Panc1 (cell line): Measurements from ENCODE around the gene PSMG1. TPM values are rescaled to one million over a fixed set of nuclear protein-coding genes. Genes with fewer than 3 reads are reported as not detected.

Source experiments
- ATAC-seq: fragments of 200-7000 bp; cut with Tn5 transposase; 2 replicates; pipeline ENCODE4 v1.9.1; 2020; ENCODE audit warnings: mild to moderate bottlenecking, moderate library complexity
- BruUV-seq: library from RNA; stranded (reverse); fragments of 400-500 nt; replicated peaks from 2 replicates; lab custom pipeline; 2021; lab: Mats Ljungman, UMichigan
- CTCF ChIA-PET: fragments of 300-600 bp; sonication (Branson Sonifier 250); formaldehyde crosslinking; loops from one replicate; lab custom pipeline; 2022; ENCODE audit warnings: antibody characterized with exemption; lab: Charles Lee
- POLR2A ChIA-PET: fragments of 300-600 bp; sonication (Branson Sonifier 250); formaldehyde crosslinking; loops from one replicate; lab custom pipeline; 2022; ENCODE audit warnings: antibody characterized with exemption; lab: Charles Lee
- DNase-seq: peaks from one replicate; pipeline ENCODE4 v3.0.0-alpha.2; 2010; ENCODE audit warnings: low read depth, low spot score
- H3K27ac ChIP-seq: 2 replicates; pipeline ENCODE4 v1.5.1; 2011; ENCODE audit warnings: mild to moderate bottlenecking, low read length, inconsistent platforms
- H3K27me3 ChIP-seq: fragments of 200-500 bp; sonication (Bioruptor generic); 2 replicates; pipeline ENCODE4 v1.6.0; 2014; ENCODE audit warnings: low read length, inconsistent platforms; ENCODE audit not compliant: control insufficient read depth, insufficient read depth
- H3K36me3 ChIP-seq: fragments of 200-500 bp; sonication (Bioruptor generic); 2 replicates; pipeline ENCODE4 v1.5.1; 2014; ENCODE audit warnings: inconsistent platforms, mild to moderate bottlenecking, low read length, moderate library complexity; ENCODE audit not compliant: control insufficient read depth, insufficient read depth
- H3K4me1 ChIP-seq: 2 replicates; pipeline ENCODE4 v1.5.1; 2011; ENCODE audit warnings: inconsistent platforms, mild to moderate bottlenecking, low read length, moderate library complexity; ENCODE audit not compliant: control insufficient read depth, insufficient read depth
- H3K4me3 ChIP-seq, 2 experiments: 2 replicates each; pipeline ENCODE4 v1.5.1; 2011 to 2012; ENCODE audit warnings: low read depth in 2 of 2, low read length in 2 of 2, mild to moderate bottlenecking in 2 of 2, inconsistent platforms in 1 of 2, moderate library complexity in 1 of 2
- H3K9me3 ChIP-seq: fragments of 200-500 bp; sonication (Bioruptor generic); 2 replicates; pipeline ENCODE4 v1.5.1; 2014; ENCODE audit warnings: low read depth, mild to moderate bottlenecking, inconsistent platforms, low read length, moderate library complexity; ENCODE audit not compliant: control insufficient read depth, insufficient read depth
- CTCF ChIP-seq: fragments of 450-650 bp; IDR thresholded peaks from 2 replicates; pipeline ENCODE4 v1.5.1; 2017; ENCODE audit warnings: mild to moderate bottlenecking
- POLR2AphosphoS5 ChIP-seq: IDR thresholded peaks from 2 replicates; pipeline ENCODE4 v1.6.1; 2012; ENCODE audit warnings: mild to moderate bottlenecking, low read depth, low read length, moderate library complexity
- REST ChIP-seq, 2 experiments: IDR thresholded peaks; 2 replicates each; pipeline ENCODE4 v1.6.1; 2011 to 2012; ENCODE audit warnings: low read depth in 2 of 2, control low read depth in 1 of 2, low read length in 1 of 2, mild to moderate bottlenecking in 1 of 2, moderate library complexity in 1 of 2; ENCODE audit not compliant: insufficient read depth in 1 of 2
- SIN3A ChIP-seq: IDR thresholded peaks from 2 replicates; pipeline ENCODE4 v1.6.1; 2012; ENCODE audit warnings: low read depth, mild to moderate bottlenecking, low read length, moderate library complexity, borderline replicate concordance; ENCODE audit not compliant: insufficient read depth
- TCF7L2 ChIP-seq: IDR thresholded peaks from 2 replicates; pipeline ENCODE4 v1.6.1; 2011; ENCODE audit warnings: mild to moderate bottlenecking, low read depth, low read length, inconsistent platforms
- in situ Hi-C: cut with HindIII; loops from 2 replicates; pipeline ENCODE4 v1.10.0; 2016; ENCODE audit warnings: low sequenced_read_pairs, low pct_unique_long_range_greater_than_20kb
- intact Hi-C: fragments of 100-400 bp; cut with micrococcal nuclease; formaldehyde crosslinking; loops from one replicate; pipeline ENCODE4 v1.10.0; 2022; ENCODE audit not compliant: unreplicated experiment
- total RNA-seq: library from RNA; stranded (reverse); gene quantifications from one replicate; pipeline ENCODE4 v1.2.1, GENCODE V29; 2021; ENCODE audit not compliant: unreplicated experiment

Gene PSMG1
- total RNA-seq, 1 experiment from 2014 or later = 70.0 TPM

DNA sequence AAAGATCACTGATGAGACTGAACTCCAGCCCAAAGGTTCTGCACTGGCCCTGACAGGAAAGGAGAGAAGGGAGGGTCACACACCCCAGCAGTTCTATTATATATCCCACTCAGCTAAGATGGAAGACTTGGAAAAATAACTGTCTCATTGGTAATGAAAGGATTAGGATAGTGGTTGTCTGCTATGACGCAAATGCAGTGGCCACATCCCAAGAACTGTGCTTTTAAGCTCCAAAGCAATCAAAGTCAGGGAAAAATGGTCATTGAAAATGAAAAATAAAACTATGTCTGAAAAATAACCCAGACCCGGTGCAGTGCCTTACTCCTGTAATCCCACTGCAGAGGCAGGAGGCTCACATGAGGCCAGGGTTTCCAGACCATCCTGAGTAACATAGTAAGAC lies 31.0 kb downstream of the PSMG1 start:
- ChIA-PET POLR2A (no interaction called here), CTCF (no interaction called here)
- in situ Hi-C loops = no loop called here
- no TSS peak for BruUV-seq
- Histone ChIP-seq H3K27ac (no peak overlapping the region), H3K27me3 (no peaks in the 10 kb centered on the region), H3K36me3 (no peaks in the 10 kb centered on the region), H3K9me3 (no peaks in the 10 kb centered on the region), H3K4me1 (no peaks in the 10 kb centered on the region), H3K4me3 (no peak overlapping the region)
- intact Hi-C loops = no loop called here
- ATAC-seq (no peak), DNase-seq (no peak)
- no peak for TF ChIP-seq POLR2AphosphoS5
- no peak for TF ChIP-seq CTCF
- no peak for TF ChIP-seq TCF7L2
- TF ChIP-seq REST (IDR thresholded peaks at IDR 0.05; ENCODE audit: insufficient read depth in 1 of 2, low read depth in 2 of 2, low read length in 1 of 2) = no peak
- TF ChIP-seq SIN3A = no peak

DNA sequence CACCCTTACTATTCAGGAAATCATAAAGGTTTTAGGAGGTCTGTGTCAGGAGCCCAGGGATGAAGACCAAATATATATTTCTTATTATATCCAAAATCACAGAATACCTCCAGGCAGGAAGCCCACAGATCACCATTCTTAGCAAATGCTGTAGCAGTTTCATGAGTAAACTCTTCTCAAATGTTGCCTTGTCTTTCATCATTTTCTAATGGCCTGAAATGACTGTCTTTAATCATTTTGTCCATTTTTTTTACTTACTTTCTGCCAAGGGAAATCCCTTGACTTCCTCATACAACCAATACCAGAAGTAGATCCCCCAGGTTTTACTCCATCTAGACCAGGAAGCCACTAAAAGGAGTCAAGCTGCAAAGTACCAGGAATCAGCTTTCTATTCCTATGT lies 32.4 kb downstream of the PSMG1 start:
- no peak for ATAC-seq

More for the DNA sequence above, 32.4 kb downstream of the PSMG1 start:
- in situ Hi-C loops = no loop called here
- POLR2A ChIA-PET = no interaction called here
- CTCF ChIA-PET = interaction anchor here (0.5 kb wide), 1 partner anchor 17 kb away, joined by 3 read pairs; no protein-coding TSS in a partner anchor
- no peaks in the 10 kb centered on the region for H3K9me3 ChIP-seq
- H3K27me3 ChIP-seq = no peaks in the 10 kb centered on the region
- H3K4me3 ChIP-seq = no peak overlapping the region
- intact Hi-C loops = no loop called here
- H3K27ac ChIP-seq = no peak overlapping the region
- no TSS peak for BruUV-seq
- H3K4me1 ChIP-seq = no peaks in the 10 kb centered on the region
- H3K36me3 ChIP-seq = no peaks in the 10 kb centered on the region
- TF ChIP-seq POLR2AphosphoS5 (no peak), TCF7L2 (no peak), SIN3A (no peak), CTCF (no peak), REST (IDR thresholded peaks at IDR 0.05; ENCODE audit: insufficient read depth in 1 of 2, low read depth in 2 of 2, low read length in 1 of 2) (no peak)
- no peak for DNase-seq
